Frontal cortex (tissue), 4 donors: ENCODE data around the gene TMEM123. TPM values are rescaled to one million over a fixed set of nuclear protein-coding genes. Genes with fewer than 3 reads are reported as not detected.

Source experiments
- DNase-seq, 2 donors: peaks; one replicate each; pipeline ENCODE4 v3.0.0; 2012; ENCODE audit warnings: low spot score in 2 of 2
- FAIRE-seq: peaks from 2 replicates; lab custom pipeline; 2012; peaks lifted over from hg19 to GRCh38; lab: Jason Lieb, UNC
- total RNA-seq: library from RNA; depleted of rRNA; stranded (reverse); fragments of >200 nt; gene quantifications from one replicate; pipeline ENCODE4 v1.2.3, GENCODE V29; 2014
- donor health status: control.
- donor health status: control.
- donor health status: control.

TMEM123 gene
- total RNA-seq, 1 donor from 2014 or later = 109 TPM

GRCh38 chr11:102430158-102430836, 22.3 kb downstream of the TMEM123 start:
- FAIRE-seq = no peak
- DNase-seq = no peak

GRCh38 chr11:102429691-102430090, 22.9 kb downstream of the TMEM123 start:
- no peak for DNase-seq
- no peak for FAIRE-seq

- no peak for DNase-seq
- no peak for FAIRE-seq
Observed at GRCh38 chr11:102429226-102429625, 23.3 kb downstream of the TMEM123 start.

- no peak for DNase-seq
- FAIRE-seq = no peak
Observed at GRCh38 chr11:102428696-102429095, 23.9 kb downstream of the TMEM123 start.

- FAIRE-seq (no peak), DNase-seq (no peak)
Observed at GRCh38 chr11:102427068-102427467, 25.5 kb downstream of the TMEM123 start.

- DNase-seq = no peak
- FAIRE-seq = no peak
Observed at GRCh38 chr11:102426570-102426969, 26.0 kb downstream of the TMEM123 start.

GRCh38 chr11:102426000-102426399, 26.6 kb downstream of the TMEM123 start:
- FAIRE-seq = no peak
- DNase-seq = no peak

- FAIRE-seq = peak; percentile 47
- DNase-seq = no peak
Observed at GRCh38 chr11:102423936-102424335, 28.6 kb downstream of the TMEM123 start.

- no peak for DNase-seq
Observed at GRCh38 chr11:102422817-102423712, 29.5 kb downstream of the TMEM123 start.

GRCh38 chr11:102421261-102421660, 31.3 kb downstream of the TMEM123 start:
- DNase-seq (no peak), FAIRE-seq (peak; percentile 26)

More at GRCh38 chr11:102422817-102423712, 29.5 kb downstream of the TMEM123 start:
- FAIRE-seq = no peak

GRCh38 chr11:102420547-102420946, 32.0 kb downstream of the TMEM123 start:
- FAIRE-seq (no peak), DNase-seq (no peak)

- DNase-seq = no peak
- FAIRE-seq = no peak
Observed at GRCh38 chr11:102419181-102419580, 33.4 kb downstream of the TMEM123 start.

- DNase-seq (no peak), FAIRE-seq (no peak)
Observed at GRCh38 chr11:102416976-102417375, 35.6 kb downstream of the TMEM123 start.

- DNase-seq (no peak), FAIRE-seq (no peak)
Observed at GRCh38 chr11:102415304-102415916, 37.2 kb downstream of the TMEM123 start.

GRCh38 chr11:102414559-102414958, 38.0 kb downstream of the TMEM123 start:
- FAIRE-seq (no peak), DNase-seq (no peak)

- FAIRE-seq = no peak
- DNase-seq = no peak
Observed at GRCh38 chr11:102413497-102413896, 39.1 kb downstream of the TMEM123 start.

- no peak for DNase-seq
- no peak for FAIRE-seq
Observed at GRCh38 chr11:102411142-102411541, 41.4 kb downstream of the TMEM123 start.

- DNase-seq = no peak
- FAIRE-seq = no peak
Observed at GRCh38 chr11:102410382-102410784, 42.2 kb downstream of the TMEM123 start.

- FAIRE-seq (no peak), DNase-seq (no peak)
Observed at GRCh38 chr11:102408339-102408738, 44.2 kb downstream of the TMEM123 start.

GRCh38 chr11:102407901-102408300, 44.7 kb downstream of the TMEM123 start:
- no peak for FAIRE-seq
- no peak for DNase-seq

GRCh38 chr11:102406099-102406498, 46.5 kb downstream of the TMEM123 start:
- DNase-seq = no peak
- no peak for FAIRE-seq
